CD14-positive monocyte (primary cell): ENCODE results near the gene STMP1. TPM values are rescaled to one million over a fixed set of nuclear protein-coding genes. Genes with fewer than 3 reads are reported as not detected.

Experiments used
- DNase-seq, 3 donors: peaks; one replicate each; pipeline ENCODE4 v3.0.0-alpha.2; 2011 to 2022
- H2AFZ ChIP-seq: 2 replicates; pipeline ENCODE4 v1.6.0; 2012; ENCODE audit warnings: mild to moderate bottlenecking, low read depth, low read length, inconsistent platforms; ENCODE audit not compliant: insufficient read depth, poor library complexity, severe bottlenecking
- H3K27ac ChIP-seq, 2 donors: 1 replicate in 1 of 2; 2 replicates in 1 of 2; pipeline ENCODE4 v1.5.1; 2012 to 2013; ENCODE audit warnings: low read length in 2 of 2, control low read depth in 1 of 2, inconsistent platforms in 1 of 2, low read depth in 1 of 2, mild to moderate bottlenecking in 1 of 2
- H3K27me3 ChIP-seq, 2 donors: one replicate each; pipeline versions ENCODE4 v1.6.0 to v1.6.1; 2011 to 2013; ENCODE audit warnings: low read length in 2 of 2; ENCODE audit not compliant: control insufficient read depth in 2 of 2, insufficient read depth in 2 of 2
- H3K36me3 ChIP-seq, 2 donors: replicated peaks in 1 of 2; 1 replicate in 1 of 2; 2 replicates in 1 of 2; pipeline versions ENCODE4 v1.5.1 to v1.6.1; 2012 to 2013; ENCODE audit warnings: low read length in 2 of 2, control low read depth in 1 of 2, inconsistent platforms in 1 of 2, mild to moderate bottlenecking in 1 of 2; ENCODE audit not compliant: insufficient read depth in 2 of 2, control insufficient read depth in 1 of 2
- H3K4me1 ChIP-seq, 2 donors: 1 replicate in 1 of 2; 2 replicates in 1 of 2; pipeline versions ENCODE4 v1.5.1 to v1.6.1; 2012 to 2013; ENCODE audit warnings: low read length in 2 of 2, control low read depth in 1 of 2, inconsistent platforms in 1 of 2, mild to moderate bottlenecking in 1 of 2, moderate library complexity in 1 of 2; ENCODE audit not compliant: insufficient read depth in 2 of 2, control insufficient read depth in 1 of 2
- H3K4me2 ChIP-seq: replicated peaks from 2 replicates; pipeline ENCODE3; 2012; ENCODE audit warnings: low read length, moderate library complexity, mild to moderate bottlenecking; ENCODE audit not compliant: poor library complexity, severe bottlenecking; ENCODE audit errors: extremely low read depth
- H3K4me3 ChIP-seq, 3 experiments: fragments of 200-600 bp in 1 of 3; sonication (generic) in 1 of 3; replicated peaks in 1 of 3; 1 replicate in 2 of 3; 2 replicates in 1 of 3; pipeline ENCODE4 v1.5.1; 2011 to 2013; ENCODE audit warnings: low read length in 3 of 3, mild to moderate bottlenecking in 3 of 3, control low read depth in 2 of 3, low read depth in 2 of 3, inconsistent platforms in 1 of 3, moderate library complexity in 1 of 3
- H3K79me2 ChIP-seq: 2 replicates; pipeline ENCODE4 v1.6.0; 2012; ENCODE audit warnings: mild to moderate bottlenecking, control low read depth, inconsistent platforms, low read length, moderate library complexity; ENCODE audit not compliant: insufficient read depth
- H3K9ac ChIP-seq: 2 replicates; pipeline ENCODE4 v1.6.0; 2017; ENCODE audit warnings: low read length, mild to moderate bottlenecking; ENCODE audit not compliant: insufficient read depth, poor library complexity, severe bottlenecking
- H3K9me3 ChIP-seq, 2 donors: replicated peaks in 1 of 2; 1 replicate in 1 of 2; 2 replicates in 1 of 2; pipeline versions ENCODE4 v1.5.1 to v1.6.1; 2012 to 2013; ENCODE audit warnings: low read length in 2 of 2, control low read depth in 1 of 2; ENCODE audit not compliant: control insufficient read depth in 1 of 2, insufficient read depth in 1 of 2
- H4K20me1 ChIP-seq: 2 replicates; pipeline ENCODE4 v1.6.0; 2012; ENCODE audit warnings: mild to moderate bottlenecking, low read length, control low read depth, moderate library complexity; ENCODE audit not compliant: insufficient read depth
- H3K27ac Mint-ChIP-seq, 7 donors: one replicate each; pipeline ENCODE4 v1.8.0; 2020; ENCODE audit warnings: mild to moderate bottlenecking in 7 of 7, mixed read lengths in 7 of 7, moderate library complexity in 6 of 7, inconsistent platforms in 2 of 7
- H3K27me3 Mint-ChIP-seq, 3 donors: one replicate each; pipeline ENCODE4 v1.8.0; 2021 to 2022; ENCODE audit warnings: low read depth in 3 of 3, mild to moderate bottlenecking in 3 of 3, mixed read lengths in 3 of 3, moderate library complexity in 3 of 3, inconsistent platforms in 1 of 3
- H3K36me3 Mint-ChIP-seq, 2 donors: one replicate each; pipeline ENCODE4 v1.8.0; 2020; ENCODE audit warnings: mixed read lengths in 2 of 2, inconsistent platforms in 1 of 2, mild to moderate bottlenecking in 1 of 2
- H3K4me1 Mint-ChIP-seq: one replicate; pipeline ENCODE4 v1.8.0; 2020; ENCODE audit warnings: mild to moderate bottlenecking, mixed read lengths
- H3K4me3 Mint-ChIP-seq, 2 donors: one replicate each; pipeline ENCODE4 v1.8.0; 2020; ENCODE audit warnings: mild to moderate bottlenecking in 2 of 2, mixed read lengths in 2 of 2, moderate library complexity in 1 of 2
- H3K9me3 Mint-ChIP-seq, 7 donors: one replicate each; pipeline ENCODE4 v1.8.0; 2020 to 2022; ENCODE audit warnings: mixed read lengths in 7 of 7, mild to moderate bottlenecking in 6 of 7, moderate library complexity in 6 of 7, inconsistent platforms in 2 of 7
- WGBS: methylation state at CpG from one replicate; pipeline ENCODE4 v1.1.5; 2013; ENCODE audit warnings: missing lambda C conversion rate; ENCODE audit not compliant: insufficient coverage; 5-methylcytosine and 5-hydroxymethylcytosine counted together
- intact Hi-C, 2 donors: fragments of 100-400 bp; cut with micrococcal nuclease; formaldehyde crosslinking; loops; one replicate each; pipeline versions ENCODE4 v1.15.0 to v1.15.1; 2023
- polyA plus RNA-seq, 3 donors: library from polyadenylated mRNA; depleted of rRNA in 1 of 3; unstranded in 2 of 3; stranded (reverse) in 1 of 3; fragments of 300-500 nt in 2 of 3; fragments of >200 nt in 1 of 3; fragmentation: Illumina TruSeq in 2 of 3; gene quantifications; 1 replicate in 2 of 3; 2 replicates in 1 of 3; pipeline ENCODE4 v1.2.3, GENCODE V29; 2012 to 2021
- TF ChIP-seq, protein P1 (sequence below): fragments of 200-600 bp; IDR thresholded peaks from one replicate; pipeline ENCODE4 v1.8.0; 2022; ENCODE audit warnings: antibody characterized with exemption, mild to moderate bottlenecking

The STMP1 gene
- polyA plus RNA-seq, 3 donors: 20.4 to 108 (median 88.8) TPM

GRCh38 chr7:135653340-135654080 lies 8.8 kb upstream of the STMP1 start:
- TF ChIP-seq, protein P1, sequence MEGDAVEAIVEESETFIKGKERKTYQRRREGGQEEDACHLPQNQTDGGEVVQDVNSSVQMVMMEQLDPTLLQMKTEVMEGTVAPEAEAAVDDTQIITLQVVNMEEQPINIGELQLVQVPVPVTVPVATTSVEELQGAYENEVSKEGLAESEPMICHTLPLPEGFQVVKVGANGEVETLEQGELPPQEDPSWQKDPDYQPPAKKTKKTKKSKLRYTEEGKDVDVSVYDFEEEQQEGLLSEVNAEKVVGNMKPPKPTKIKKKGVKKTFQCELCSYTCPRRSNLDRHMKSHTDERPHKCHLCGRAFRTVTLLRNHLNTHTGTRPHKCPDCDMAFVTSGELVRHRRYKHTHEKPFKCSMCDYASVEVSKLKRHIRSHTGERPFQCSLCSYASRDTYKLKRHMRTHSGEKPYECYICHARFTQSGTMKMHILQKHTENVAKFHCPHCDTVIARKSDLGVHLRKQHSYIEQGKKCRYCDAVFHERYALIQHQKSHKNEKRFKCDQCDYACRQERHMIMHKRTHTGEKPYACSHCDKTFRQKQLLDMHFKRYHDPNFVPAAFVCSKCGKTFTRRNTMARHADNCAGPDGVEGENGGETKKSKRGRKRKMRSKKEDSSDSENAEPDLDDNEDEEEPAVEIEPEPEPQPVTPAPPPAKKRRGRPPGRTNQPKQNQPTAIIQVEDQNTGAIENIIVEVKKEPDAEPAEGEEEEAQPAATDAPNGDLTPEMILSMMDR: no peak
- no peak overlapping the region for H3K4me3 ChIP-seq
- H3K79me2 ChIP-seq: no peaks in the 10 kb centered on the region
- WGBS: 100% methylated on average over 2 of the region's 12 CpGs
- H3K36me3 ChIP-seq: peaks cover 8 to 21% of the 10 kb centered on the region in 2 donors
- Mint-ChIP-seq H3K4me1 (peaks cover 4% of the 10 kb centered on the region), H3K9me3 (no peaks in the 10 kb centered on the region), H3K36me3 (peaks cover 17 to 18% of the 10 kb centered on the region in 2 donors), H3K27ac (peak overlapping the region in 1 of 7 donors; percentile 12), H3K4me3 (no peak overlapping the region), H3K27me3 (no peaks in the 10 kb centered on the region)
- no peak for DNase-seq
- H3K4me1 ChIP-seq: no peaks in the 10 kb centered on the region
- no peak overlapping the region for H2AFZ ChIP-seq
- H4K20me1 ChIP-seq: no peaks in the 10 kb centered on the region
- no peak overlapping the region for H3K27ac ChIP-seq
- no peaks in the 10 kb centered on the region for H3K9me3 ChIP-seq
- intact Hi-C loops: no loop called here
- no peaks in the 10 kb centered on the region for H3K27me3 ChIP-seq
- no peak overlapping the region for H3K4me2 ChIP-seq
- no peak overlapping the region for H3K9ac ChIP-seq

DNA sequence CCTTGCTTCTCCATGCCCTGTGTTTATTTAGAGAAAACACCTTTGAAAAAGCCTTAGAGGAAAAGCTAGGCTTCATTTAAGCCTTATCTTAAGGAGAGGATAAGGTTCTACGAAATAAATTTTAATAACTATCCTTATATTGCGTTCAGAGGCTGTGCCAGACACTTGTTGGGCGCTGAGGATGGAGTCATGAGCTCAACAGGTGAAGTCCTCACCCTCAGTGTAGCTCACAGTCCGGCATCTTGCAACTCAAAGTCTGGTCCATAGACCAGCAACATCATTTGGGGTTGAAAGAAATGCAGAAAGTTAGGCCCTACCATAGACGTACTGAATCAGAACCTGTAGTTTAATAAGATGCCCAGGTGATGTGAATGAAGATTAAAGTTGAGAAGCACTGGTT lies 3.8 kb upstream of the STMP1 start:
- Histone ChIP-seq H3K27me3 (no peaks in the 10 kb centered on the region), H3K79me2 (peaks cover 13% of the 10 kb centered on the region), H3K9ac (no peak overlapping the region), H3K27ac (no peak overlapping the region), H3K4me1 (peaks cover 25 to 30% of the 10 kb centered on the region in 2 donors), H2AFZ (no peak overlapping the region), H3K4me3 (no peak overlapping the region), H3K36me3 (no peaks in the 10 kb centered on the region), H3K9me3 (no peaks in the 10 kb centered on the region), H4K20me1 (no peaks in the 10 kb centered on the region), H3K4me2 (no peak overlapping the region)
- no peaks in the 10 kb centered on the region for H3K27me3 Mint-ChIP-seq
- intact Hi-C loops: no loop called here
- H3K4me3 Mint-ChIP-seq: no peak overlapping the region
- no peak for DNase-seq
- no peaks in the 10 kb centered on the region for H3K36me3 Mint-ChIP-seq
- WGBS: no CpG with 5 or more reads among the region's 5 CpGs
- H3K27ac Mint-ChIP-seq: no peak overlapping the region
- H3K4me1 Mint-ChIP-seq: peaks cover 26% of the 10 kb centered on the region
- peaks cover 0 to 2% (median 0%) of the 10 kb centered on the region in 7 donors for H3K9me3 Mint-ChIP-seq
- TF ChIP-seq, protein P1: no peak
